Immature natural killer cell (primary cell): Measurements from ENCODE around the gene TMCO5A. TPM values are rescaled to one million over a fixed set of nuclear protein-coding genes. Genes with fewer than 3 reads are reported as not detected.

ENCODE experiments used
- DNase-seq, 3 donors: peaks; one replicate each; pipeline ENCODE4 v3.0.0; 2022; ENCODE audit warnings: mixed read lengths in 1 of 3
- H3K27ac Mint-ChIP-seq, 6 donors: one replicate each; pipeline ENCODE4 v1.8.0; 2020; ENCODE audit warnings: mixed read lengths in 6 of 6, mild to moderate bottlenecking in 5 of 6, inconsistent platforms in 4 of 6, moderate library complexity in 3 of 6
- H3K27me3 Mint-ChIP-seq, 3 donors: one replicate each; pipeline ENCODE4 v1.8.0; 2020 to 2021; ENCODE audit warnings: low read depth in 3 of 3, mild to moderate bottlenecking in 3 of 3, mixed read lengths in 3 of 3, moderate library complexity in 3 of 3, inconsistent platforms in 1 of 3
- H3K36me3 Mint-ChIP-seq, 3 donors: one replicate each; pipeline ENCODE4 v1.8.0; 2020; ENCODE audit warnings: mixed read lengths in 3 of 3, inconsistent platforms in 2 of 3, mild to moderate bottlenecking in 2 of 3
- H3K4me1 Mint-ChIP-seq, 2 donors: one replicate each; pipeline ENCODE4 v1.8.0; 2020; ENCODE audit warnings: inconsistent platforms in 2 of 2, mild to moderate bottlenecking in 2 of 2, mixed read lengths in 2 of 2, moderate library complexity in 1 of 2
- H3K4me3 Mint-ChIP-seq, 5 donors: one replicate each; pipeline ENCODE4 v1.8.0; 2020; ENCODE audit warnings: mild to moderate bottlenecking in 5 of 5, mixed read lengths in 5 of 5, inconsistent platforms in 3 of 5, moderate library complexity in 3 of 5
- H3K9me3 Mint-ChIP-seq, 6 donors: one replicate each; pipeline ENCODE4 v1.8.0; 2020; ENCODE audit warnings: mild to moderate bottlenecking in 6 of 6, mixed read lengths in 6 of 6, inconsistent platforms in 4 of 6, moderate library complexity in 3 of 6
- polyA plus RNA-seq, 3 donors: library from polyadenylated mRNA; unstranded; fragments of 300-500 nt; fragmentation: Illumina TruSeq; gene quantifications; one replicate each; pipeline ENCODE4 v1.2.3, GENCODE V29; 2021

The TMCO5A gene
- polyA plus RNA-seq, 3 donors from 2014 or later, result not detected

DNA sequence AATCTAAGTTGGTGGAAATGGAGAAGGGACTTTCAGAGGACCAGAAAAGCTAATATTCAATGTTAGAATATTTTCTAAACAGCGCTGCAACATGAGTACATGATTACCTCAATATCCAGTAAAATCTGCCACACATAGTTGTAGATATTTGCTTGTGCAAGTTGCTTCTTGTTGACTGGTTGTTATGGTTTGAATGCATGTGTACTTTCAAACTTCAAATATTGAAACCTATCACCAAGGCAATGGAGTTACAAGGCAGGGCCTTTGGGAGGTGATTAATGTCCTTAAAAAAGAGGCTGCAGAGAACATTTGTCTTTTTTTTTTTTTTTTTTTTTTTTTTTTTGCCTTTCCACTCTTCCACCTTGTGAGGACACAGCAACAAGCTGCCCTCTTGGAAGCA is 49.9 kb downstream of the TMCO5A start:
- H3K4me3 Mint-ChIP-seq, result no peak overlapping the region
- peaks cover 0 to 2% (median 1%) of the 10 kb centered on the region in 3 donors for H3K27me3 Mint-ChIP-seq
- H3K4me1 Mint-ChIP-seq, result no peaks in the 10 kb centered on the region
- H3K27ac Mint-ChIP-seq, result no peak overlapping the region
- DNase-seq, result no peak
- peaks cover 0 to 9% (median 4%) of the 10 kb centered on the region in 6 donors for H3K9me3 Mint-ChIP-seq
- no peaks in the 10 kb centered on the region for H3K36me3 Mint-ChIP-seq

DNA sequence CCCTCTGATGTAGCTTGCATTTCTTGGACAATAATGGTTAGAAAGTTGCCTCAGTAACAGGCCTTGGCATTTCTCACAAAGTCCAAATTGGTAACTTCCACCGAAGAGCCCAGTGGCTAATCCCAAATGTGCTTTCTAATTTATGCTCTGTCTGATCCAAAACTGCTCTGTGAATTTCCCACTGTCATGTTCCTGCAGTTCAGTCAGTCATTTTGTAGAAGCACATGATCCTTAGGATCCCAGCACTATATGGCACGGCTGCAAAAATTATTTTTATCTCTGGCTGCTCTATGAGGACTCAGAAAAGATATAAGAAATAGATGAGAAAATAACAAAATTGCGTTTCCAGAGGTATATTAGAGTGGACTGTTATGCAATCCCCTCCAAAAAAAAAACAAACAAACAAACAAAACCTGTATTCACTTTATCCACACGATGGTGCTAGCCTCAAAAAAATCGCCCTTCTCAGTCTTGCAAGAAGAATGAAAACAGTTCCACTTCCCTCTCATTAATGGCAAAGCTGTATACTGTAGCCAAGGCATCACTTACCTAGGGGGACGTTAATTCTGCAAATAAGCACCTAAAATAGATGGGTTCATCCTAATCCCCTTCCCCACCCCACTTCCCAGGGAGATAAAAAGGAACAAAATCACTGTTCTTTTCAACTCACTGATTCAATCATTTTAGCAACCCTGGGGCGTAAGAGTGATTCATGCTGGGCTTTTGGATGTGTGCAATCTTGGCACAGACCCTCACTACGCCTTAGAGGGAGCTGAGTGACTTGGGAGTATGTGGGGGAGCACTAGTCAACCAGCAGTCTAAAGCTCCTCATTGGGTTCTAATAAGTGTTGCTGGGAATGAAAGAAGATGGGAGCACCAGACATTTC is 61.3 kb downstream of the TMCO5A start:
- H3K4me3 Mint-ChIP-seq, result no peak overlapping the region
- no peak overlapping the region for H3K27ac Mint-ChIP-seq
- DNase-seq, result peak; percentile 1 to 22 (median 3)
- no peaks in the 10 kb centered on the region for H3K4me1 Mint-ChIP-seq
- peaks cover 0 to 2% (median 0%) of the 10 kb centered on the region in 6 donors for H3K9me3 Mint-ChIP-seq
- H3K36me3 Mint-ChIP-seq, result no peaks in the 10 kb centered on the region
- peaks cover 0 to 3% (median 2%) of the 10 kb centered on the region in 3 donors for H3K27me3 Mint-ChIP-seq
